GM12878 (cell line): ENCODE data around the gene SLAMF8. TPM values are rescaled to one million over a fixed set of nuclear protein-coding genes. Genes with fewer than 3 reads are reported as not detected.

Source experiments
- ATAC-seq: fragments of 200-7000 bp; cut with Tn5 transposase; 3 replicates; pipeline ENCODE4 v1.9.1; 2020; ENCODE audit warnings: mild to moderate bottlenecking, moderate library complexity
- BruUV-seq: library from RNA; stranded (reverse); fragments of 400-500 nt; replicated peaks from 2 replicates; lab custom pipeline; 2021; lab: Mats Ljungman, UMichigan
- CTCF ChIA-PET: fragments of 300-600 bp; sonication (Branson Sonifier 250); formaldehyde crosslinking; extraction: SDS; loops from one replicate; lab custom pipeline; 2021; ENCODE audit warnings: inconsistent platforms; lab: Yijun Ruan, JAX
- POLR2A ChIA-PET: fragments of 350-600 bp; formaldehyde crosslinking; extraction: SDS; loops from one replicate; lab custom pipeline; 2021; ENCODE audit warnings: inconsistent platforms; lab: Charles Lee
- RAD21 ChIA-PET: fragments of 300-600 bp; sonication (Branson Sonifier 250); formaldehyde crosslinking; loops from one replicate; lab custom pipeline; 2023; ENCODE audit warnings: antibody characterized with exemption; ENCODE audit not compliant: unreplicated experiment; lab: Charles Lee
- SMC1A ChIA-PET: fragments of 300-600 bp; sonication (Branson Sonifier 250); formaldehyde crosslinking; loops from one replicate; lab custom pipeline; 2023; ENCODE audit not compliant: unreplicated experiment, uncharacterized antibody; lab: Charles Lee
- DNase-seq: peaks from one replicate; pipeline ENCODE4 v3.0.0-alpha.2; 2011; ENCODE audit warnings: low read depth, low spot score
- FAIRE-seq: peaks from 3 replicates; lab custom pipeline; 2011; peaks lifted over from hg19 to GRCh38; lab: Jason Lieb, UNC
- H2AFZ ChIP-seq: 2 replicates; pipeline ENCODE4 v1.6.0; 2011; ENCODE audit warnings: low read depth, low read length, control low read depth; ENCODE audit not compliant: control insufficient read depth
- H3K27ac ChIP-seq: 2 replicates; pipeline ENCODE4 v1.5.1; 2011; ENCODE audit warnings: control low read depth; ENCODE audit not compliant: control insufficient read depth, insufficient read depth
- H3K27me3 ChIP-seq, 2 experiments: replicated peaks in 1 of 2; 2 replicates each; pipeline versions ENCODE4 v1.6.0 to v1.6.1; 2011; ENCODE audit warnings: low read length in 1 of 2; ENCODE audit not compliant: control insufficient read depth in 2 of 2, insufficient read depth in 2 of 2
- H3K36me3 ChIP-seq, 2 experiments: 2 replicates each; pipeline ENCODE4 v1.5.1; 2011; ENCODE audit warnings: low read length in 1 of 2; ENCODE audit not compliant: control insufficient read depth in 2 of 2, insufficient read depth in 2 of 2
- H3K4me1 ChIP-seq: 2 replicates; pipeline ENCODE4 v1.6.1; 2011; ENCODE audit warnings: mild to moderate bottlenecking, low read length, moderate library complexity, mixed read lengths; ENCODE audit not compliant: control insufficient read depth, insufficient read depth
- H3K4me2 ChIP-seq: 2 replicates; pipeline ENCODE4 v1.6.0; 2011; ENCODE audit warnings: control low read depth; ENCODE audit not compliant: control insufficient read depth, insufficient read depth
- H3K4me3 ChIP-seq: fragments of 200-600 bp; sonication (generic); 2 replicates; pipeline ENCODE4 v1.5.1; 2016
- H3K79me2 ChIP-seq: 2 replicates; pipeline ENCODE4 v1.6.0; 2011; ENCODE audit warnings: low read length; ENCODE audit not compliant: control insufficient read depth, insufficient read depth
- H3K9ac ChIP-seq: 2 replicates; pipeline ENCODE4 v1.8.0; 2011; ENCODE audit warnings: low read length, control low read depth, mixed read lengths; ENCODE audit not compliant: control insufficient read depth, insufficient read depth
- H3K9me3 ChIP-seq: replicated peaks from 3 replicates; pipeline ENCODE4 v1.5.1; 2011; ENCODE audit warnings: mild to moderate bottlenecking, low read length; ENCODE audit not compliant: control insufficient read depth, insufficient read depth
- H4K20me1 ChIP-seq: 2 replicates; pipeline ENCODE4 v1.6.0; 2011; ENCODE audit not compliant: control insufficient read depth, insufficient read depth
- CREB1 ChIP-seq: IDR thresholded peaks from 2 replicates; pipeline ENCODE4 v1.6.1; 2012; ENCODE audit warnings: low read depth, mild to moderate bottlenecking, inconsistent platforms
- MYB ChIP-seq: fragments of 150-350 bp; IDR thresholded peaks from 2 replicates; pipeline ENCODE4 v1.6.1; 2014; ENCODE audit warnings: mild to moderate bottlenecking, low read depth, low read length, borderline replicate concordance
- NRF1 ChIP-seq: conservative IDR thresholded peaks from 2 replicates; pipeline ENCODE4 v1.6.1; 2011; ENCODE audit warnings: mild to moderate bottlenecking, low read depth, low read length, improper control_type of control experiment
- REST ChIP-seq: IDR thresholded peaks from 2 replicates; pipeline ENCODE4 v1.6.1; 2012; ENCODE audit warnings: mild to moderate bottlenecking, low read depth, low read length
- STAT3 ChIP-seq: IDR thresholded peaks from 2 replicates; pipeline ENCODE4 v1.6.1; 2011; ENCODE audit warnings: low read depth, low read length, improper control_type of control experiment
- SUPT20H ChIP-seq: IDR thresholded peaks from 2 replicates; pipeline ENCODE4 v1.6.1; 2011; ENCODE audit warnings: low read depth, mild to moderate bottlenecking, low read length, moderate library complexity, borderline replicate concordance; ENCODE audit not compliant: control insufficient read depth
- YBX1 ChIP-seq: fragments of 450-650 bp; IDR thresholded peaks from 2 replicates; pipeline ENCODE4 v1.6.1; 2016; ENCODE audit warnings: antibody characterized with exemption
- ZZZ3 ChIP-seq: IDR thresholded peaks from 2 replicates; pipeline ENCODE4 v1.6.1; 2011; ENCODE audit warnings: low read depth; ENCODE audit not compliant: control insufficient read depth, insufficient read length
- WGBS: methylation state at CpG from one replicate; pipeline ENCODE4 v1.1.6; 2016; ENCODE audit warnings: low lambda C conversion rate; ENCODE audit not compliant: insufficient replicate concordance, insufficient coverage; ENCODE audit errors: missing lambda C conversion rate; 5-methylcytosine and 5-hydroxymethylcytosine counted together
- in situ Hi-C: fragments of 300-500 bp; cut with MboI; formaldehyde crosslinking; loops from 9 replicates; pipeline ENCODE4 v1.14.3; 2018; ENCODE audit warnings: mixed read lengths
- intact Hi-C: fragments of 100-400 bp; cut with micrococcal nuclease; formaldehyde crosslinking; loops from one replicate; pipeline ENCODE4 v1.14.2; 2022; ENCODE audit not compliant: unreplicated experiment
- polyA plus RNA-seq, 11 experiments: library from polyadenylated mRNA; depleted of rRNA in 4 of 11; unstranded in 6 of 11; stranded (reverse) in 5 of 11; fragments of >200 nt; fragmentation: Nextera tagmentation in 4 of 11; fragmentation: Illumina TruSeq in 1 of 11; extraction: Ambion mirVana in 4 of 11; extraction: Trizol in 1 of 11; gene quantifications; 1 replicate in 1 of 11; 2 replicates in 10 of 11; pipeline versions ENCODE4 v1.2.1 to v1.2.3, GENCODE V29; 2011 to 2016; ENCODE audit warnings: inconsistent platforms in 2 of 11, missing spikeins in 2 of 11, low read depth in 1 of 11
- total RNA-seq, 4 experiments: library from RNA; depleted of rRNA in 3 of 4; stranded (reverse); fragments of >200 nt in 3 of 4; fragmentation: Illumina TruSeq in 1 of 4; extraction: Trizol in 1 of 4; gene quantifications; 2 replicates each; pipeline versions ENCODE4 v1.2.1 to v1.2.3, GENCODE V29; 2013 to 2021
- TF ChIP-seq, protein P1 (sequence below): fragments of 450-650 bp; IDR thresholded peaks from 2 replicates; pipeline ENCODE4 v1.6.1; 2017; ENCODE audit warnings: mild to moderate bottlenecking, moderate library complexity
- TF ChIP-seq, protein P2 (sequence below): fragments of 450-650 bp; IDR thresholded peaks from 2 replicates; pipeline ENCODE4 v1.6.1; 2017; ENCODE audit warnings: antibody characterized with exemption, mild to moderate bottlenecking, moderate library complexity

Gene SLAMF8
- total and polyA plus RNA-seq, 10 of the 15 experiments (the other 5 are each of a cell fraction or from before 2014, with no cell fraction given): 0.04 to 0.69 (median 0.10) TPM; not detected in 3

DNA sequence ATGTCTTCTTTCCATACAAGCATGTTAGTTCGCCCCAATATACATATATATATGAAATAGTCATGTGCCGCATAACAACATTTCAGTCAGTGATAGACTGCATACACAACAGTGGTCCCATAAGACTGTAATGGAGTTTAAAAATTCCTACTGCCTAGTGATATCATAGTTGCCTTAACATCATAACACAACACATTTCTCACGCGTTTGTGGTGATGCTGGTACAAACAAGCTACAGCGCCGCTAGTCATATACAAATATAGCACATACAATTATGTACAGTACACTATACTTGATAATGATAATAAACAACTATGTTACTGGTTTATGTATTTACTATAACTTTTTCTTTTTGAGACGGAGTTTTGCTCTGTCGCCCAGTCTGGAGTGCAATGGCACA is 10.7 kb upstream of the SLAMF8 start:
- SMC1A ChIA-PET: no interaction called here
- TF ChIP-seq, protein P1, sequence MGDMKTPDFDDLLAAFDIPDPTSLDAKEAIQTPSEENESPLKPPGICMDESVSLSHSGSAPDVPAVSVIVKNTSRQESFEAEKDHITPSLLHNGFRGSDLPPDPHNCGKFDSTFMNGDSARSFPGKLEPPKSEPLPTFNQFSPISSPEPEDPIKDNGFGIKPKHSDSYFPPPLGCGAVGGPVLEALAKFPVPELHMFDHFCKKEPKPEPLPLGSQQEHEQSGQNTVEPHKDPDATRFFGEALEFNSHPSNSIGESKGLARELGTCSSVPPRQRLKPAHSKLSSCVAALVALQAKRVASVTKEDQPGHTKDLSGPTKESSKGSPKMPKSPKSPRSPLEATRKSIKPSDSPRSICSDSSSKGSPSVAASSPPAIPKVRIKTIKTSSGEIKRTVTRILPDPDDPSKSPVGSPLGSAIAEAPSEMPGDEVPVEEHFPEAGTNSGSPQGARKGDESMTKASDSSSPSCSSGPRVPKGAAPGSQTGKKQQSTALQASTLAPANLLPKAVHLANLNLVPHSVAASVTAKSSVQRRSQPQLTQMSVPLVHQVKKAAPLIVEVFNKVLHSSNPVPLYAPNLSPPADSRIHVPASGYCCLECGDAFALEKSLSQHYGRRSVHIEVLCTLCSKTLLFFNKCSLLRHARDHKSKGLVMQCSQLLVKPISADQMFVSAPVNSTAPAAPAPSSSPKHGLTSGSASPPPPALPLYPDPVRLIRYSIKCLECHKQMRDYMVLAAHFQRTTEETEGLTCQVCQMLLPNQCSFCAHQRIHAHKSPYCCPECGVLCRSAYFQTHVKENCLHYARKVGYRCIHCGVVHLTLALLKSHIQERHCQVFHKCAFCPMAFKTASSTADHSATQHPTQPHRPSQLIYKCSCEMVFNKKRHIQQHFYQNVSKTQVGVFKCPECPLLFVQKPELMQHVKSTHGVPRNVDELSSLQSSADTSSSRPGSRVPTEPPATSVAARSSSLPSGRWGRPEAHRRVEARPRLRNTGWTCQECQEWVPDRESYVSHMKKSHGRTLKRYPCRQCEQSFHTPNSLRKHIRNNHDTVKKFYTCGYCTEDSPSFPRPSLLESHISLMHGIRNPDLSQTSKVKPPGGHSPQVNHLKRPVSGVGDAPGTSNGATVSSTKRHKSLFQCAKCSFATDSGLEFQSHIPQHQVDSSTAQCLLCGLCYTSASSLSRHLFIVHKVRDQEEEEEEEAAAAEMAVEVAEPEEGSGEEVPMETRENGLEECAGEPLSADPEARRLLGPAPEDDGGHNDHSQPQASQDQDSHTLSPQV: no peak
- TF ChIP-seq MYB: no peak
- no peak for TF ChIP-seq CREB1
- no peak for TF ChIP-seq ZZZ3
- no peak for TF ChIP-seq NRF1
- no peak for TF ChIP-seq YBX1
- no peak for TF ChIP-seq STAT3
- TF ChIP-seq REST: no peak
- no peak for TF ChIP-seq SUPT20H
- TF ChIP-seq, protein P2, sequence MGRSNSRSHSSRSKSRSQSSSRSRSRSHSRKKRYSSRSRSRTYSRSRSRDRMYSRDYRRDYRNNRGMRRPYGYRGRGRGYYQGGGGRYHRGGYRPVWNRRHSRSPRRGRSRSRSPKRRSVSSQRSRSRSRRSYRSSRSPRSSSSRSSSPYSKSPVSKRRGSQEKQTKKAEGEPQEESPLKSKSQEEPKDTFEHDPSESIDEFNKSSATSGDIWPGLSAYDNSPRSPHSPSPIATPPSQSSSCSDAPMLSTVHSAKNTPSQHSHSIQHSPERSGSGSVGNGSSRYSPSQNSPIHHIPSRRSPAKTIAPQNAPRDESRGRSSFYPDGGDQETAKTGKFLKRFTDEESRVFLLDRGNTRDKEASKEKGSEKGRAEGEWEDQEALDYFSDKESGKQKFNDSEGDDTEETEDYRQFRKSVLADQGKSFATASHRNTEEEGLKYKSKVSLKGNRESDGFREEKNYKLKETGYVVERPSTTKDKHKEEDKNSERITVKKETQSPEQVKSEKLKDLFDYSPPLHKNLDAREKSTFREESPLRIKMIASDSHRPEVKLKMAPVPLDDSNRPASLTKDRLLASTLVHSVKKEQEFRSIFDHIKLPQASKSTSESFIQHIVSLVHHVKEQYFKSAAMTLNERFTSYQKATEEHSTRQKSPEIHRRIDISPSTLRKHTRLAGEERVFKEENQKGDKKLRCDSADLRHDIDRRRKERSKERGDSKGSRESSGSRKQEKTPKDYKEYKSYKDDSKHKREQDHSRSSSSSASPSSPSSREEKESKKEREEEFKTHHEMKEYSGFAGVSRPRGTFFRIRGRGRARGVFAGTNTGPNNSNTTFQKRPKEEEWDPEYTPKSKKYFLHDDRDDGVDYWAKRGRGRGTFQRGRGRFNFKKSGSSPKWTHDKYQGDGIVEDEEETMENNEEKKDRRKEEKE: no peak

More for the DNA sequence above, 10.7 kb upstream of the SLAMF8 start:
- Histone ChIP-seq H3K4me3 (no peak overlapping the region), H3K9ac (no peak overlapping the region), H3K27ac (no peak overlapping the region), H3K4me2 (no peak overlapping the region), H3K4me1 (no peaks in the 10 kb centered on the region), H3K27me3 (no peaks in the 10 kb centered on the region; a peak in 3 of 4 replicates), H2AFZ (no peak overlapping the region), H4K20me1 (no peaks in the 10 kb centered on the region), H3K79me2 (no peaks in the 10 kb centered on the region), H3K36me3 (no peaks in the 10 kb centered on the region), H3K9me3 (no peaks in the 10 kb centered on the region)
- no TSS peak for BruUV-seq
- ATAC-seq: no peak
- in situ Hi-C loops: no loop called here
- DNase-seq: no peak
- 77% methylated on average over 8 of the region's 8 CpGs for WGBS
- RAD21 ChIA-PET: interaction anchor here (1.1 kb wide), 1 partner anchor 189 kb away, joined by 3 read pairs; no protein-coding TSS in a partner anchor
- POLR2A ChIA-PET: no interaction called here
- no peak for FAIRE-seq
- intact Hi-C loops: no loop called here
- CTCF ChIA-PET: interaction anchor here (1.1 to 2.0 kb wide), 3 partner anchors 17 to 191 kb away, joined by 3 to 5 read pairs (median 5); no protein-coding TSS in a partner anchor
